Aorta (tissue), 5 donors: ENCODE measurements around the gene LRBA. TPM values are rescaled to one million over a fixed set of nuclear protein-coding genes. Genes with fewer than 3 reads are reported as not detected.
A peak's percentile ranks its signal among the peaks of the same experiment; 100 is the strongest.

Experiments used
- ATAC-seq: fragments of 200-7000 bp; cut with Tn5 transposase; one replicate; pipeline ENCODE4 v1.9.1; 2022; ENCODE audit warnings: moderate library complexity; ENCODE audit not compliant: low FRiP score
- DNase-seq, 2 donors: peaks; one replicate each; pipeline ENCODE4 v3.0.0-alpha.2; 2020
- H3K27ac ChIP-seq, 2 donors: one replicate each; pipeline ENCODE4 v1.5.1; 2013; ENCODE audit warnings: low read length in 2 of 2, mild to moderate bottlenecking in 2 of 2, moderate library complexity in 2 of 2, control low read depth in 1 of 2, inconsistent platforms in 1 of 2, low read depth in 1 of 2
- H3K27me3 ChIP-seq, 2 donors: one replicate each; pipeline ENCODE4 v1.6.1; 2013; ENCODE audit warnings: control low read depth in 1 of 2, low read length in 1 of 2, mild to moderate bottlenecking in 1 of 2, moderate library complexity in 1 of 2; ENCODE audit not compliant: insufficient read depth in 2 of 2, control insufficient read depth in 1 of 2
- H3K36me3 ChIP-seq, 2 donors: one replicate each; pipeline ENCODE4 v1.6.1; 2013; ENCODE audit warnings: control low read depth in 1 of 2, low read length in 1 of 2, mild to moderate bottlenecking in 1 of 2; ENCODE audit not compliant: insufficient read depth in 2 of 2, control insufficient read depth in 1 of 2
- H3K4me1 ChIP-seq, 2 donors: one replicate each; pipeline ENCODE4 v1.6.1; 2013; ENCODE audit warnings: low read length in 2 of 2, control low read depth in 1 of 2, mild to moderate bottlenecking in 1 of 2, moderate library complexity in 1 of 2; ENCODE audit not compliant: insufficient read depth in 2 of 2, control insufficient read depth in 1 of 2
- H3K4me3 ChIP-seq, 2 donors: one replicate each; pipeline ENCODE4 v1.5.1; 2013; ENCODE audit warnings: low read length in 2 of 2, control low read depth in 1 of 2, mild to moderate bottlenecking in 1 of 2
- H3K9me3 ChIP-seq: one replicate; pipeline ENCODE4 v1.6.1; 2013; ENCODE audit warnings: mild to moderate bottlenecking, low read length; ENCODE audit not compliant: control insufficient read depth
- WGBS, 2 donors: extraction: QIAGEN DNeasy Blood & Tissue Kit; methylation state at CpG; one replicate each; pipeline ENCODE4 v1.1.7; 2013; 5-methylcytosine and 5-hydroxymethylcytosine counted together
- intact Hi-C, 2 donors: fragments of 100-400 bp; cut with DNase I; formaldehyde crosslinking; loops; one replicate each; pipeline versions ENCODE4 v1.14.2 to v1.15.0; 2022
- polyA plus RNA-seq, 2 donors: library from polyadenylated mRNA; stranded (reverse); fragments of 200-250 nt; gene quantifications; one replicate each; pipeline ENCODE4 v1.2.3, GENCODE V29; 2013
- total RNA-seq, 2 donors: library from RNA; stranded (reverse); fragmentation: NEBNext Ultra II Directional; extraction: Animal tissue kit (Norgen Biotek cat#: 25700); gene quantifications; one replicate each; pipeline ENCODE4 v1.2.1, GENCODE V29; 2021
- donor health status: healthy with polysubstance abuse.
- donor health status: Bipolar disorder and iron deficiency.
- donor health status: DM: no; HTN: no; CAD: no.
- donor health status: DM: no; HTN: no; CAD: no.
- donor health status: DM: yes; HTN: yes; CAD: no.

LRBA gene
- total and polyA plus RNA-seq, 4 donors, result 4.8 to 34.5 (median 15.4) TPM

GRCh38 chr4:150216726-150217125 lies 798.4 kb downstream of the LRBA start:
- H3K27me3 ChIP-seq, result no peaks in the 10 kb centered on the region
- ATAC-seq (no peak), DNase-seq (no peak)
- intact Hi-C loops, result loop anchor here in 1 of 2 donors (10.0 kb wide), 1 partner anchor 222 kb away; no protein-coding TSS in a partner anchor
- peaks cover 0 to 4% of the 10 kb centered on the region in 2 donors for H3K4me1 ChIP-seq
- WGBS, 2 donors, result 92 to 98% methylated on average over 5 of the region's 5 CpGs
- no peaks in the 10 kb centered on the region for H3K36me3 ChIP-seq
- H3K9me3 ChIP-seq, result no peaks in the 10 kb centered on the region
- H3K27ac ChIP-seq, result no peak overlapping the region
- H3K4me3 ChIP-seq, result no peak overlapping the region

DNA sequence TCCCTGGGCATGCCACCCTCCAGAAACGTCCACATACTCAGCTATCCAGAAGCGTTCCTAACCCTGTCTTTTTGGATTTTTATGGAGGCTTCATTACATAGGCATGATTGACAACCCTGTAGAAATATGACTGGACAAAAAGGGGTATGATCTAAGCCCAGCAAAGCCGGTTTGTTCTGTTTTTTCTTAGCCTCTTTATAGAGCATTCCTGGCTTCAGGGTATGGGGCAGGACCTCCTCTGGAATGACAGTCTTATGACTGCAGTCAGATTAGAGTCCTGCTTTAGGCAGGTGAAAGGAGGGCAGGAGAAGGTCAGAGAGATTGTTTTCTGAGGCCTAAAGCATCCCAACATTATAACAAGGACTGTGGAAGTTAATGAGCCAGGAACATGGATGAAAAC lies 799.5 kb downstream of the LRBA start:
- H3K27ac ChIP-seq, result peak overlapping the region in 1 of 2 donors; percentile 54
- intact Hi-C loops, result loop anchor here in 1 of 2 donors (10.0 kb wide), 1 partner anchor 221 kb away; no protein-coding TSS in a partner anchor
- no peaks in the 10 kb centered on the region for H3K9me3 ChIP-seq
- no peak for ATAC-seq
- 56 to 62% methylated on average over 3 of the region's 3 CpGs for WGBS, 2 donors
- peaks cover 0 to 4% of the 10 kb centered on the region in 2 donors for H3K4me1 ChIP-seq
- DNase-seq, result no peak
- no peaks in the 10 kb centered on the region for H3K36me3 ChIP-seq
- no peaks in the 10 kb centered on the region for H3K27me3 ChIP-seq
- no peak overlapping the region for H3K4me3 ChIP-seq

Other genes with a start within 250 kb of the LRBA start
- 1,000 to 10,000 TPM; 1,314 to 1,517 TPM for gene RPS3A, start 84.3 kb upstream of the LRBA start, total RNA-seq
- gene RPS3A, start 84.3 kb upstream of the LRBA start, polyA plus RNA-seq, result 1,000 to 10,000 TPM; 2,823 to 9,539 TPM